ENCODE measurements around the gene RNF17. TPM values are rescaled to one million over a fixed set of nuclear protein-coding genes. Genes with fewer than 3 reads are reported as not detected.

The RNF17 gene
- total and polyA plus RNA-seq, 9 donors, result 0.14 to 0.73 (median 0.32) TPM; not detected in 3

Other genes with a start within 250 kb of the RNF17 start
- not detected for gene ATP12A, start 83.8 kb upstream of the RNF17 start, total RNA-seq
- under 1 TPM in 2 of 8 donors, not detected in 6; 0.07 to 0.12 TPM for gene ATP12A, start 83.8 kb upstream of the RNF17 start, polyA plus RNA-seq (ENCODE audit: insufficient read depth in 1 of 8, insufficient read length in 8 of 8, low replicate concordance in 1 of 8)

Measured in muscle of leg (tissue), 9 donors.